GM12892 (cell line): ENCODE measurements around the gene TMC6.

Experiments used
- POLR2A ChIP-seq: IDR thresholded peaks from 2 replicates; pipeline ENCODE4 v1.6.1; 2011; ENCODE audit warnings: low read depth, low read length, control low read depth
- POLR2AphosphoS5 ChIP-seq: IDR thresholded peaks from 2 replicates; pipeline ENCODE4 v1.6.1; 2011; ENCODE audit warnings: low read depth, low read length, control low read depth
- TAF1 ChIP-seq: IDR thresholded peaks from 2 replicates; pipeline ENCODE4 v1.6.1; 2011; ENCODE audit warnings: low read depth, mild to moderate bottlenecking, control low read depth, low read length, borderline replicate concordance

DNA sequence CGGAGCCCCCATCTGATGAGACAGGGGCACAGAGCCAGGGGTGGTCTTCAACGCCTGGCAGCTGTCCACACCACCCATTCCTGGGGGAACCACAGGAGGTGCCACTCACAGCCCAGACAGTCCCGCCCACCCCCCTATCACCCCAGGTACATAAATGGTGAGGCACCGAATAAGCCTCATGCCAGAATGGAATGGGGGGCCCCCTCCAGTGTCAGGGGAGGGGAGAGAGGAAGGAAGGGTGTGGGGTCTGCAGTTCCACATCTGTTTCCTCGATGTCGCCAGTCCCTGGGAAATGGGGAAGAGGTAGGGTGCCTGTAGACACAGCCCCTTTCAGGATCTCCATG, 1.7 kb downstream of the TMC6 start:
- TF ChIP-seq POLR2A = no peak
- no peak for TF ChIP-seq TAF1
- TF ChIP-seq POLR2AphosphoS5 = no peak
